ENCODE measurements around the gene GABRB1.

The GABRB1 gene

DNA sequence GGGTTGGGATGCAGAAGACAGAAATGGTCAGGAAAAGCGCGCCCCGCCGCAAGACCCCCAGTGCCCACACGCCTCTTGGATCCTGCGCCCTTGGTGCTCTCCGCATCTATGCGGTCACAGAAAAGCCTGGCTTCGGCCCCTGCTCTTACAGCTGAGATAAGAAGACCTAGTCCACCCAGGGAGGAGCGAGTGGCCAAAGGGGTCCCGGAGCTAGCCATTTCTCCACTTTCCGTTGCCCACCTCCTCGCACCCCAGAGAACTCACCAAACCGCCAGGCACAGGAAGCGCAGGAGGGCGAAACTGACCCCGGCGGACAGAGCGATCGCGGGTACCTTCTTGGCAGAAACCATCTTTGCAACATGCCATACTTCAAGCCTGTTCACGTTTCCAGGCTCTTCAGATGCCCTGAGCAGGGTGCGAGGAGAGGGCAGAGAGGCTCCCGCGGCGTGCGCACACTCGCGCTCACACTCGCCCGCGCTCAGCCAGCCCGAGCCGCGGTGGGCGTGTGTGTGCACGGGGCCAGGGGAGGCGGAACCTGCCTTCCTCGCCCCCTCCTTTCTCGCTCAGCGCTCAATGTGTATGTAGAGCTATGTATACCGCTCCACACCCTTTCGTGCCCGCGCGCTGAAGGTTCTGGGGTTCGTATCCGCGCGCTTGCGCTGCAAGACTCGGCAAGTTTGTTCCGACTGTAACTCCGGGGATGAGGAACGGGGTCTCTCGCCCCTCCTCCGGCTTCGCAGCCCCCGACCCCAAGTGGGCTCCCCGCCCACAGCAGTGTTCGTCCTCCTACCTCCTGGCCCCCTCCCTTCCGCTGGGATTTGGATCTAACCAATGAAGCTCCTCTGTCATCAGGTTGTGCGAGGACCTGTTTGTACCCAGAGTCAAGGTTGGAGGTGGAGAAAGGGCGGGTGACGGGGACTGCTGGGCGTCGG, 38.0 kb upstream of the GABRB1 start, which contains the start of gene GABRA4:
Gene GABRA4 (minus strand): TSS at position 507 of the 932 bp plus-strand sequence. CDS start 157 bp downstream, at position 350.
- Histone ChIP-seq H3K4me3 (IDR thresholded peaks at IDR 0.05; ENCODE audit: insufficient read depth, low read depth, low read length) (no peak within 1 kb of the TSS), H2AFZ (ENCODE audit: low read depth) (no peak within 1 kb of the TSS), H3K4me2 (no peak within 1 kb of the TSS)

DNA sequence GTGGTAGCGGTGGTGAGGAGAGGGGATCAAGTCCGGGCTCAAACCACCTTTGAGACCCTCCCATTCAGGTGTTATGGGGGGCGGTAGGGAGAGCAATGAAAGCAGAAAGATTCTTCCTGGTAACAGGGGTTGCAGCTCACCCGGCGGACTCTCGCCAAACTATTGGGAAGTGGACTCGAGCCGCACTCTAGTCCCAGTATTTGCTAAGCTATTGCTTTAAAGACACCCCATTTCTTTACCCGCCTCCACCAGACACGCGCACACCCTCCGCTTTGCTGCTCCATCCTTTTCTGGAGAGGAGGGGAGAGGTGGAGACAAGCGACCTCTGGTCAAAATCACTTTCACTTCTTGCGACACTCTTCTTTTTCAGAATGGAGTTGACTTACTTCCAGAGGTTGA, 37.4 kb upstream of the GABRB1 start:
- Histone ChIP-seq H4K20me1 (ENCODE audit: insufficient read depth) (no peaks in the 10 kb centered on the region), H3K4me1 (ENCODE audit: low read depth, poor library complexity, severe bottlenecking) (no peaks in the 10 kb centered on the region), H3K27ac (no peak overlapping the region), H3K4me3 (IDR thresholded peaks at IDR 0.05; ENCODE audit: insufficient read depth, low read depth, low read length) (no peak overlapping the region), H3K4me2 (no peak overlapping the region), H2AFZ (ENCODE audit: low read depth) (no peak overlapping the region), H3K27me3 (ENCODE audit: insufficient read depth, low read depth) (no peaks in the 10 kb centered on the region), H3K9ac (no peak overlapping the region), H3K36me3 (ENCODE audit: insufficient read depth) (no peaks in the 10 kb centered on the region), H3K79me2 (ENCODE audit: insufficient read depth, low read depth) (no peaks in the 10 kb centered on the region)
- TF ChIP-seq, protein P1, sequence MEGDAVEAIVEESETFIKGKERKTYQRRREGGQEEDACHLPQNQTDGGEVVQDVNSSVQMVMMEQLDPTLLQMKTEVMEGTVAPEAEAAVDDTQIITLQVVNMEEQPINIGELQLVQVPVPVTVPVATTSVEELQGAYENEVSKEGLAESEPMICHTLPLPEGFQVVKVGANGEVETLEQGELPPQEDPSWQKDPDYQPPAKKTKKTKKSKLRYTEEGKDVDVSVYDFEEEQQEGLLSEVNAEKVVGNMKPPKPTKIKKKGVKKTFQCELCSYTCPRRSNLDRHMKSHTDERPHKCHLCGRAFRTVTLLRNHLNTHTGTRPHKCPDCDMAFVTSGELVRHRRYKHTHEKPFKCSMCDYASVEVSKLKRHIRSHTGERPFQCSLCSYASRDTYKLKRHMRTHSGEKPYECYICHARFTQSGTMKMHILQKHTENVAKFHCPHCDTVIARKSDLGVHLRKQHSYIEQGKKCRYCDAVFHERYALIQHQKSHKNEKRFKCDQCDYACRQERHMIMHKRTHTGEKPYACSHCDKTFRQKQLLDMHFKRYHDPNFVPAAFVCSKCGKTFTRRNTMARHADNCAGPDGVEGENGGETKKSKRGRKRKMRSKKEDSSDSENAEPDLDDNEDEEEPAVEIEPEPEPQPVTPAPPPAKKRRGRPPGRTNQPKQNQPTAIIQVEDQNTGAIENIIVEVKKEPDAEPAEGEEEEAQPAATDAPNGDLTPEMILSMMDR (conservative IDR thresholded peaks at IDR 0.05; ENCODE audit: low read depth, low read length), result no peak

More for the DNA sequence above, 38.0 kb upstream of the GABRB1 start, which contains the start of gene GABRA4:
- TF ChIP-seq, protein P1 (conservative IDR thresholded peaks at IDR 0.05; ENCODE audit: low read depth, low read length), result no peak
- Histone ChIP-seq H3K9ac (no peak within 1 kb of the TSS), H3K4me1 (ENCODE audit: low read depth, poor library complexity, severe bottlenecking) (no peaks in the 10 kb centered on the region), H3K36me3 (ENCODE audit: insufficient read depth) (no peaks in the 10 kb centered on the region), H3K79me2 (ENCODE audit: insufficient read depth, low read depth) (no peaks in the 10 kb centered on the region), H3K27ac (no peak within 1 kb of the TSS), H4K20me1 (ENCODE audit: insufficient read depth) (no peaks in the 10 kb centered on the region), H3K27me3 (ENCODE audit: insufficient read depth, low read depth) (no peaks in the 10 kb centered on the region)

DNA sequence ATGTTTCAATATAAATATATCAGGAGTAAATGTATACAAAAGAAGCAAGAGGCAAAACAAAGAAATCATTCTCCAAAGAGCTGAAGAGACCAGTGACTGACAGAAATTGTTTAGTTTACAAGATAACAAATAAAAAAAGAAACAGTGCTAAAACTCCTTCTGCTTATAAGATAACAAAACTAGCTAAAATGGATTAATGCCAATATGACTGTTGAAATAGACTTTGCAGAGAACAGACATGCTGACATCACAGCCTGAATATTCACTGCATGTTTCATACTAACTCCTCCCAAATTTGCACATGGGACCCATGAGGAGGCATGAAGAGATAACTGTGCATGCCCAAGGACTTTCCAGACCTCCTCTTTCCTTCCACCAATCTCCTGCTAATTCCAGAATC, 31.8 kb upstream of the GABRB1 start:
- Histone ChIP-seq H3K9ac (no peak overlapping the region), H2AFZ (ENCODE audit: low read depth) (no peak overlapping the region), H3K4me3 (IDR thresholded peaks at IDR 0.05; ENCODE audit: insufficient read depth, low read depth, low read length) (no peak overlapping the region), H3K4me2 (no peak overlapping the region), H3K27ac (no peak overlapping the region), H4K20me1 (ENCODE audit: insufficient read depth) (no peaks in the 10 kb centered on the region), H3K27me3 (ENCODE audit: insufficient read depth, low read depth) (no peaks in the 10 kb centered on the region), H3K79me2 (ENCODE audit: insufficient read depth, low read depth) (no peaks in the 10 kb centered on the region), H3K4me1 (ENCODE audit: low read depth, poor library complexity, severe bottlenecking) (no peaks in the 10 kb centered on the region), H3K36me3 (ENCODE audit: insufficient read depth) (no peaks in the 10 kb centered on the region)
- TF ChIP-seq, protein P1 (conservative IDR thresholded peaks at IDR 0.05; ENCODE audit: low read depth, low read length), result no peak

DNA sequence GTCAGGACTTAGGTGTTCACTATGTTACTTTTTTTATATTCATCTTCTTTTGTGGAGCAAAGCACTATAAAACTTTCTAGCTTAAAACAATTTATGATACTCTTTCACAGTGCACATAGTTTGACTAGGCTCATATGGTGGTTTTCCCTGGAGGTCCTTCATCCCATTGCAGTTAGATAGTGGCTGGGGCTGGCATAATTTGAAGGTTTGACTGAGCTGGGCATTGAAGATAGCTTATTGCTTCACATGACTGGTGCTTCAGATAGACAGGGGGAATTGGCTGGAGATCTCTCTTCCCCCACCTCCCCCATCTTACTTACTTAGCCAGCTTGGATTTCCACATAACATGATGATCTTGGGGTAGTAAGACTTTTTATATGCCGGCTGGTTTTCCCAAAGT, 31.0 kb upstream of the GABRB1 start:
- TF ChIP-seq, protein P1 (conservative IDR thresholded peaks at IDR 0.05; ENCODE audit: low read depth, low read length), result no peak

More for the DNA sequence above, 31.0 kb upstream of the GABRB1 start:
- no peaks in the 10 kb centered on the region for H4K20me1 ChIP-seq (ENCODE audit: insufficient read depth)
- no peaks in the 10 kb centered on the region for H3K27me3 ChIP-seq (ENCODE audit: insufficient read depth, low read depth)
- H3K79me2 ChIP-seq (ENCODE audit: insufficient read depth, low read depth), result no peaks in the 10 kb centered on the region
- H3K9ac ChIP-seq, result no peak overlapping the region
- H3K4me1 ChIP-seq (ENCODE audit: low read depth, poor library complexity, severe bottlenecking), result no peaks in the 10 kb centered on the region
- H3K36me3 ChIP-seq (ENCODE audit: insufficient read depth), result no peaks in the 10 kb centered on the region
- no peak overlapping the region for H3K4me2 ChIP-seq
- H3K27ac ChIP-seq, result no peak overlapping the region
- H2AFZ ChIP-seq (ENCODE audit: low read depth), result no peak overlapping the region
- no peak overlapping the region for H3K4me3 ChIP-seq (IDR thresholded peaks at IDR 0.05; ENCODE audit: insufficient read depth, low read depth, low read length)
